Skeletal muscle satellite cell (primary cell): ENCODE measurements around the gene TEX19.

Experiments used
- H3K27me3 ChIP-seq: 2 replicates; pipeline ENCODE4 v1.7.0; 2013; ENCODE audit warnings: low read length; ENCODE audit not compliant: control insufficient read depth, insufficient read depth
- H3K36me3 ChIP-seq: 2 replicates; pipeline ENCODE4 v1.7.0; 2013; ENCODE audit warnings: mild to moderate bottlenecking, control low read depth, low read length; ENCODE audit not compliant: insufficient read depth
- H3K4me1 ChIP-seq: 2 replicates; pipeline ENCODE4 v1.7.0; 2013; ENCODE audit warnings: low read length; ENCODE audit not compliant: control insufficient read depth, insufficient read depth
- H3K4me2 ChIP-seq: 2 replicates; pipeline ENCODE4 v1.7.0; 2013; ENCODE audit warnings: mild to moderate bottlenecking, low read length
- H3K4me3 ChIP-seq: 2 replicates; pipeline ENCODE4 v1.7.0; 2013; ENCODE audit warnings: low read length
- H3K9ac ChIP-seq: 2 replicates; pipeline ENCODE4 v1.7.0; 2013; ENCODE audit warnings: mild to moderate bottlenecking, low read depth, low read length, moderate library complexity
- H3K9me3 ChIP-seq: replicated peaks from 2 replicates; pipeline ENCODE4 v1.7.0; 2013; ENCODE audit warnings: mild to moderate bottlenecking, control low read depth, low read length

The TEX19 gene

GRCh38 chr17:82386255-82386831, 27.3 kb downstream of the TEX19 start:
- H3K4me2 ChIP-seq: no peak overlapping the region
- no peaks in the 10 kb centered on the region for H3K36me3 ChIP-seq
- H3K4me3 ChIP-seq: no peak overlapping the region
- H3K27me3 ChIP-seq: peaks cover 54% of the 10 kb centered on the region
- H3K9me3 ChIP-seq: no peaks in the 10 kb centered on the region
- peaks cover 17% of the 10 kb centered on the region for H3K4me1 ChIP-seq
- no peak overlapping the region for H3K9ac ChIP-seq

DNA sequence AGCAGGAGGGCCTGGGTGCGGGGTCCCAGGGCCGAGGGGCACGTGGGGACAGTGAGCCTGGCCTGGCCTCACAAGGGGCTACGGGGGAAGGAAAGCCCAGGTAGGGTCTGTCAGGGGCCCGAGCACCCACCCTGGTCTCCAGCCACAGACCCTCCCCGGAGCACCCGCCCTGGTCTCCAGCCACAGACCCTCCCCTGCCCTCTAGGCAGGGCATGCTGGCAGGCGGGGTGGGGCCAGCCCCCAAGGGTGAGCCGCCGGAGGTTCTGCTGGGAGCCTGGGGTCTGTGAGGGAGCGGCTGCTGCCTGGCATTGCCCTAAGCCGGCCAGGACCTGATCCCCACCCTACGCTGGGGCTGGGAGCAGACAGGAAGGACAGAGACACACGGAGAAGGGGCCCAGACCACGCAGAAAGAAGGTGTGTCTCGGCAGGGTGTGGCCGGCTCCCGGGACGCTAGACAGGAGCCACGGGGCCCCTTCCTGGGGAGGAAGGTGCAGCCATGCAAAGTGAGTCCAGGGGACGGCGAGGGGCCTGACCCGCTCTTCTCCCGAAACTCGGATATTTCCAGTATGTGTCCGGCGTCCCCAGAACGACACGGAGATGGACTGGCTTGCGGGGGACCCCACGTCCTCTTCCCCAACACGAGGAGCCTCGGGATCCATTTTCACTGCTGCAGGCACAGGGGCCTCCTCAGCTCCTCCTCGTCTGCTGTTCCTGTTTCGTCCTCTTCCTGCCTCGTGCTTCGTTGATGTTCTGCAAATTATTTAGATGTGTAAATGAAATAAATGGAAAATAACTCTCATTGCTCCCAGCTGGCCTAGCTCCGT, 28.0 kb downstream of the TEX19 start:
- Histone ChIP-seq H3K27me3 (peaks cover 50% of the 10 kb centered on the region), H3K9me3 (no peaks in the 10 kb centered on the region), H3K4me1 (peaks cover 14% of the 10 kb centered on the region), H3K9ac (no peak overlapping the region), H3K4me3 (no peak overlapping the region), H3K36me3 (no peaks in the 10 kb centered on the region), H3K4me2 (no peak overlapping the region)

DNA sequence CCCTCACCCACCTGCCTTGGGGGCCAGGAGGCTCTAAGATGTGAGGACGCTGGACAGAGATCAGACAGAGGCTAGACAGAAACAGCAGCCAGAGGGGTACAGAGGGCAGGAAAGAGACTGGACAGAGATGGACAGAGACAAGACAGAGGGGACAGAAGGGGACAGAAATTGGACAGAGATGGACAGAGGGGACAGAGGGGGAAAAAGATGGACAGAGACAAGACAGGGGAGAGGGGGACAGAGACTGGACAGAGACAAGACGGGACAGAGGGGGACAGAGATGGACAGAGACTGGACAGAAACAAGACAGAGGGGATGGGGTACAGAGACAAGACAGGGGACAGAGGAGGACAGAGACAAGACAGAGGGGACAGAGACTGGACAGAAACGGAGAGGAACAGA, 28.7 kb downstream of the TEX19 start:
- Histone ChIP-seq H3K4me2 (no peak overlapping the region), H3K4me1 (peaks cover 14% of the 10 kb centered on the region), H3K9ac (no peak overlapping the region), H3K36me3 (no peaks in the 10 kb centered on the region), H3K27me3 (peaks cover 50% of the 10 kb centered on the region), H3K4me3 (no peak overlapping the region), H3K9me3 (no peaks in the 10 kb centered on the region)

GRCh38 chr17:82388223-82388921, 29.3 kb downstream of the TEX19 start:
- Histone ChIP-seq H3K4me3 (no peak overlapping the region), H3K27me3 (peaks cover 49% of the 10 kb centered on the region), H3K4me1 (peaks cover 14% of the 10 kb centered on the region), H3K9me3 (no peaks in the 10 kb centered on the region), H3K9ac (no peak overlapping the region), H3K36me3 (peaks cover 4% of the 10 kb centered on the region), H3K4me2 (peak overlapping the region; percentile 7)

DNA sequence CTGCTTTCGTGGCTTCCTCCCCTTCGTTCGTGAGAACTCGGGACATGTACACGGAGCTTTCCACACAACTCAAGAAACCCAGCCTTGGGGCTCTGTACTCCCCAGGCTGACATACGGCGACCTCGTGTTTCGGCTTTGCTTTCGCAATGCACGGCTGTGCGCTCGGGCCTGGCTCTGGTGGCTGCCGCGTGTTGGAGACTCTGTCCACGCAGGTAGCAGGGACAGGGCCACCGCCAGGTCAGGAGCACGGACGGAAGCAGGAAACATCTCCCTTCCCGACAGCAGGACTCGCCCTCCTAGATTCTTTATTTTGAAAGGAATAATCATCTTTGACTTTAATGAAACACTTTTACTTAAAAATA, 29.9 kb downstream of the TEX19 start:
- no peak overlapping the region for H3K9ac ChIP-seq
- peaks cover 14% of the 10 kb centered on the region for H3K4me1 ChIP-seq
- H3K9me3 ChIP-seq: no peaks in the 10 kb centered on the region
- peaks cover 6% of the 10 kb centered on the region for H3K36me3 ChIP-seq
- H3K4me2 ChIP-seq: no peak overlapping the region
- peaks cover 44% of the 10 kb centered on the region for H3K27me3 ChIP-seq
- H3K4me3 ChIP-seq: no peak overlapping the region

DNA sequence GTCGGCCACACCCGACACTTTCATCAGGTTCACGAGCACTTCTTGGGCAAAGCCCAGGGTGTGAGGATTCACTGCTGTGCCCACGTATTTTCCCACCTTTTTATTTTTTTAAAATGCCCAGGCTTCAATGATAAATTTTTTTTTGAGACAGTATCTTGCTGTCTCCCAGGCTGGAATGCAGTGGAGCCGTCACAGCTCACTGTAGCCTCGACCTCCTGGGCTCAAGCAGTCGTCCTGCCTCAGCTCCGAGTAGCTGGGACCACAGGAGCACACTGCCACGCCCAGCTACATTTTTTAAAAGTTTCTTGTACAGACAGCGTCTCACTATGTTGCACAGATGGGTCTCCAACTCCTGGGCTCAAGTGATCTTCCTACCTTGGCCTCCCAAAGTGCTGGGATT, 30.3 kb downstream of the TEX19 start:
- Histone ChIP-seq H3K9me3 (no peaks in the 10 kb centered on the region), H3K36me3 (peaks cover 6% of the 10 kb centered on the region), H3K9ac (no peak overlapping the region), H3K4me1 (peaks cover 13% of the 10 kb centered on the region), H3K27me3 (peaks cover 39% of the 10 kb centered on the region), H3K4me3 (no peak overlapping the region), H3K4me2 (no peak overlapping the region)

DNA sequence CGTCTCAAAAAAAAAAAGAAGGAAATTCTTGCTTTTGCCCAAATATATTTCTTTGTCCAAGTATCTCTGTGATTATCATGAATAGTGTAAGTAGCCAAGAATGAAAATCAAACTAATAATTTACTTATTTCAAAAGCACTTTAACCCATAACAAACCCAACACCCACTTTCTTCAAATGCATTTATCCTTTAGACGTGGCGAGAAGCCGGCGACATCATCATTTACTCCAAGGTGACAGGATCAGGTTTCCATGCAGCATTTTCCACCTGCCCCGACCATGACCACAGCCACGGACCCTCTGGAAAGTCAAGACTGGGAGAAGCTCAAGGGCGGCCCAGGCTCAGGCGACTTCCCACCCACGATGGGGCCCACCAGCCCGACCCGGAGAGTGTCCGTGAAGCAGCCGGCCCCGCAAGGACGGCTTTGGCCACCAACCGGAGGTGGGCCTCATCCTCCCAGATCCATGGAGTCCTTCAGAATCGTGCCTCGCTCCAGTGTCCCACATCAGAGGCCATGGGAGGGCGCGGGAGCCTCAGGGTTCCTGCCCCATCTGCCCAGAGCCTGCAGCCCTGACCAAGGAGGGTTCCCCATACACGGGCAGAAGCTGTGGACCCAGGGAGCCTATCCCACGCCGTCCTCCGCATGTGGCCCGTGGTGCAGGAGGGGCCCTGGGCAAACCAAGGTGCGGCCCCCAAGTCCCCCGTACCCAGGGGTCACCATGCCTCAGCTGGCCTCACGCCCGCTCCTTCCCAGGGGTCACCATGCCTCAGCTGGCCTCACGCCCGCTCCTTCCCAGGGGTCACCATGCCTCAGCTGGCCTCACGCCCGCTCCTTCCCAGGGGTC, 31.2 kb downstream of the TEX19 start:
- Histone ChIP-seq H3K4me2 (no peak overlapping the region), H3K36me3 (peaks cover 6% of the 10 kb centered on the region), H3K9ac (no peak overlapping the region), H3K27me3 (peaks cover 30% of the 10 kb centered on the region), H3K4me3 (no peak overlapping the region), H3K9me3 (no peaks in the 10 kb centered on the region), H3K4me1 (peaks cover 5% of the 10 kb centered on the region)

- Histone ChIP-seq H3K4me2 (no peak overlapping the region), H3K4me1 (peaks cover 5% of the 10 kb centered on the region), H3K4me3 (no peak overlapping the region), H3K27me3 (peaks cover 24% of the 10 kb centered on the region), H3K36me3 (peaks cover 6% of the 10 kb centered on the region), H3K9me3 (no peaks in the 10 kb centered on the region), H3K9ac (no peak overlapping the region)
Observed at GRCh38 chr17:82390860-82391435, 31.9 kb downstream of the TEX19 start.

GRCh38 chr17:82391496-82392066, 32.5 kb downstream of the TEX19 start:
- Histone ChIP-seq H3K9me3 (no peaks in the 10 kb centered on the region), H3K27me3 (peaks cover 18% of the 10 kb centered on the region), H3K9ac (no peak overlapping the region), H3K36me3 (peaks cover 6% of the 10 kb centered on the region), H3K4me1 (peaks cover 9% of the 10 kb centered on the region), H3K4me2 (no peak overlapping the region), H3K4me3 (no peak overlapping the region)

DNA sequence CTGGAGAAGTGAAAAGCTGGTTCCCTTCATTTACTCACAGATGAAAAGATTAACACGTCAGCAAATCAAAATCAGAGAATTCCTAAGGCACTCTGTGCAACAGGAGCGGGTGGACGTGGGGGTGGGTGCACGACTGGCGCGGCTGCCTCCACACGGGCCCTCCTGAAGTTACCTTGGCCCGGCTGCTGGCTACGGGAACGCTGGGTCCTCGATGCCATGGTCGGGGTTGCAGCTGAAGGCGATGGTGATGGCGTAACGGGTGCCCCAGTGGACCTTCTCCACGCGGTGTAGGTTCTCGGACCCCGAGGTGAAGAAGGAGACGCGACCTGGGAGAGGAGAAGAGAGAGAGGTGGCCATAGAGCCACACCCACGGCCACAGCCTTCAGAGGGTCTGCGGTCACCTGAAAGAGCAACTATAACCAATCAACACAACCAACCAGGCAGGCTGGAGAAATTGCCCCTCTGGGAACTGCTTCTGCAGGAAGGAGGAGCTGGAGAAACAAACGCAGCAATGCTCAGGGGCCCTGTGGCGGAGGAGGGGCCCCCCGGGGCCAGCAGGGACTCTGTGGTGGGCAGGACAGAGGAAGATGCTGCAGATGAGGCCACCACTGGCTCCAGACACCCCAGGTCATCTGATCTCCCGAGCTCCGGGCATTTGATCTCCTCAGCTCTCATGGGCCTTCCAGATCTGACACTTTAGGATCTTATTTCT, 33.3 kb downstream of the TEX19 start:
- Histone ChIP-seq H3K36me3 (peaks cover 6% of the 10 kb centered on the region), H3K4me3 (no peak overlapping the region), H3K9ac (no peak overlapping the region), H3K27me3 (peaks cover 10% of the 10 kb centered on the region), H3K9me3 (no peaks in the 10 kb centered on the region), H3K4me1 (peaks cover 17% of the 10 kb centered on the region), H3K4me2 (no peak overlapping the region)
